ENCODE measurements around the gene RASA3.
"Not testable (repeated sequence)": the region's sequence is repeated elsewhere in the genome, so short reads cannot be mapped to it uniquely, and the experiment has no call there.

The RASA3 gene

GRCh38 chr13:114027046-114027715 is 105.2 kb downstream of the RASA3 start:
- peak; percentile 61 for DNase-seq

DNA sequence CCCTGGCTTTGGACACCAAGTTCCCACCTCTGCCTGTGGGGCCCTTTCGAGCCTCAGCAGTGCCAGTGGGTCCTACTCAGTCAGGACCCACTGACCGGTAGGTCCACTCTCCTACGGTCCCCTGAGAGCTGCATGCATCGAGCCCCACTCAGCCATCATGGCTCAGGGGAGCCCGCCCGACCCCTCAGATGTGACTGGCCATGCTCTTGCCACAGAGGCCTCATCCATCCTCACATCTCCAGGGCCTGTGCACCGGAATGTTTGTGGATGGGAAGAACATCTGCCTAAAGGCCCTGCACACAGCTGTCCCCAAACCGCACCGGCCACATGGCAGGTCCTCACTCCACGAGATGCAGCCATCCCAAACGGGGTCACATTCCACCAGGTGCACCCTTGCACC is 105.9 kb downstream of the RASA3 start:
- DNase-seq, result no peak

DNA sequence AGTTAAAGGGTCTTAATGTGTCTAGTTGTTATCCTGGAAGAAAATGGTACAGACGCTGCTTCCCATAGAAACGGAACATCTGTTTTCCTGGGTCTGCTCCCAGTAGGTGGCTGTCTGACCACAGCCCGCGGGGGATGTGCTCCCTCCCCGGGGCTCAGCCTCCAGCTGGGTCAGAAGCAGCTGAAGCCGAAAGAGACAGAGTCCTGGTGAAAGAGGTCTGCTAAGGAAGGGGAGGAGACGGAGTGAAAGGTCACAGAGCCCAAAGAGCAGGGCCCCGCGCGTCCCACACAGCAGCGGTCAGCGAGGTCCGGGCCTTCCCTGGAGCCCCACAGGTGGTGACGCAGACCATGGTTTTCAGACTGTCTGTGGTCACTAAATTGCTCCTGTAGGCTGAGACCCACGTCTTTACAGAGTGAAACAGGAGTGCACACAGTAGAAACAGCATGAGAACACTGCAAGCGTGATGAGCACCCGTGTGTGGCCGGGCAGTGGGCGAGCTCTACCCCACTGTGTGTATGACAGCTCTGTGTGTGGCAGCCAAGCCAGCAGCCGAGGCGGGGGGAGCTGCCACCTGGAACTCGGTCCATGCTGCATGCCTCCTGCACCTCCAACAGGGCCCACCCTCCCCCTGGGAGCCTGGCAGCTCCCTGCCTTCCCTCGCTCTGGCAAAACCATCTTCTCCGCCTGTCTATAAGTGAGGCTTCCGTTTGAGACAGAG is 106.5 kb downstream of the RASA3 start:
- no peak for DNase-seq

GRCh38 chr13:114025405-114025713 is 107.1 kb downstream of the RASA3 start:
- no peak for DNase-seq

- DNase-seq, result no peak
Measured at GRCh38 chr13:114024603-114025404, 107.6 kb downstream of the RASA3 start.

- no peak for DNase-seq
Measured at GRCh38 chr13:114023716-114024602, 108.5 kb downstream of the RASA3 start.

- DNase-seq, result no peak
Measured at GRCh38 chr13:114022876-114023275, 109.5 kb downstream of the RASA3 start.

- DNase-seq, result no peak
Measured at GRCh38 chr13:114022309-114022669, 110.1 kb downstream of the RASA3 start.

DNA sequence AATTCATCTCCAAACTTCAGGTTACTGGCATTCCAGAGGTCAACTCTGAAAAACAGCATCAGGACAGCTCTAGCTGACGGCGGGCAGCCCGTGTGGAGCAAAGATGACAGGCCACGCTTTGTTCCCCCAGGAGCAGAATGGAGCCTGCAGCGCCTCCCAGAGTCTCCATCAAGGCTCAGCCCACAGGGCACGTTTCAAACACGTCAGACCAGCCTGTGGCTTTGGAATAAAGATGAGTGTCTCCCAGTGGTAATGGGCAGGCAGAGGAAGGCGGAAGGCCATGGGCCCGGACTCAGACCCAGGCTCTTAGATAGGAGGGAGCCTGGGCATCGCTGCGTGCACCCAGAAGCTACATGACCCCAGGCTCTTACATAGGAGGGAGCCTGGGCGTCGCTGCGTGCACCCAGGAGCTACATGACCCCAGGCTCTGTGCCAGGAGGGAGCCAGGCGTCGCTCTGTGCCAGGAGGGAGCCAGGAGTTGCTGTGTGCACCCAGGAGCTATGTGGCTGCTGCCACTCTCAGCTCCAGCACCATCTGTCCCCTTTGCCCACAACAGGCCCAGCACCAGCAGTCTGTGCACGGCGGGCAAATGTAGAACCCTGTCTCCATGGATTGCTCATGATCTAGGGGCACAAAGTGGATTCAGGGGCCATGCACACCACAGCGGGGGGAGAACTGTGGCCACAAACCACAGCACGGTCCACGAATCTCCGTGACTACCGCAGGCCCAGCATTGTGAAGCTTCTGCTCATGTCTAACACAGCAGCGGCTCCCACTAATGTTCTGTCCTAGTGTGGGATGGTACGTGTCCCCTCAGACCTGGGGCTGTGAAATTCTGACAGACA is 110.7 kb downstream of the RASA3 start:
- no peak for DNase-seq

DNA sequence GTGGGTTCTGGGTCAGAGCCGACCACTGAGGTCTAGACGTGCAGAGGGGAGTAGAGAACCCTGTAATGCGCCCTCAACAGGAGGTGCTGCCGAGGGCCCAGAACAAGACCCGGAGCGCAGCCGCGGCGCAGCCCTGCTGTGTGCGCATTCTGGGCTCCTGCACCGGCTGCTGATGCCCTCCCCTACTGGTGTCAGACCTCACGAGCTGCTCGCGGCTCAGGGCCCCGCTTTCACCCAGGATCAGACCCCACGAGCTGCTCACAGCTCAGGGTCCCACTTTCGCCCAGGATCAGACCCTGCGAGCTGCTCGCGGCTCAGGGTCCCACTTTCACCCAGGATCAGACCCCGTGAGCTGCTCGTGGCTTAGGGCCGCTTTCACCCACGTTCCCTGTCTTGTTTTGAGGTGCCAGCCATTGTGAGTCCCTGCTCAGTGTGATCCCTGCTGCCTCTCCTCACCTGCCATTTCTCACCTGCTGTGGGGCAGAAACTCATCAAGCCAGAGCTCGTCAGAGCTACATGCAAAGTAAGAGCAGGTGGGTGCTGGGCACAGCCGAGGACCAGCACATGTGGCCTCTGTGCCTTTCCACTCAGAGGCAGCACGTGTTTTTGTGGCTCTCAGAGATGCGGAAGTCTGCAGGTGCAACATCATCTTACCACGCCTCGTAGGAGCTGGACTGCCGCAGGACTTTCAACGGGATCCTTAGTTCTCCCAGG is 111.5 kb downstream of the RASA3 start:
- no peak for DNase-seq

DNA sequence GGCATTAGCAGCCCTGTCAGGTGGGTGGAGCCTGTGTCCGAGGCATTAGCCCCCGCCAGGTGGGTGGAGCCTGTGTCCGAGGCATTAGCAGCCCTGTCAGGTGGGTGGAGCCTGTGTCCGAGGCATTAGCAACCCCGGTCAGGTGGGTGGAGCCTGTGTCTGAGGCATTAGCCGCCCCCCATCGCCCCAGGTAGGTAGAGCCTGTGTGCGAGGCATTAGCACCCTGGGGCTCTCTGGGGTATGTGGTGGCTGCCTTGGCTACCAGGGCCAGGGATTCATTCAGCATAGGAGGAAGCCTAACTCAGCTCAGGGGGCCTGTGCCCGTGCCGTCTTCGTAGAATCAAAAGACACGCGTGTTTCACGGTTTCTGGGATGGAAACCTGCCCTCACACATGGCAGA is 112.3 kb downstream of the RASA3 start:
- DNase-seq, result not testable (repeated sequence)

GRCh38 chr13:114019367-114019766 is 113.1 kb downstream of the RASA3 start:
- no peak for DNase-seq

DNA sequence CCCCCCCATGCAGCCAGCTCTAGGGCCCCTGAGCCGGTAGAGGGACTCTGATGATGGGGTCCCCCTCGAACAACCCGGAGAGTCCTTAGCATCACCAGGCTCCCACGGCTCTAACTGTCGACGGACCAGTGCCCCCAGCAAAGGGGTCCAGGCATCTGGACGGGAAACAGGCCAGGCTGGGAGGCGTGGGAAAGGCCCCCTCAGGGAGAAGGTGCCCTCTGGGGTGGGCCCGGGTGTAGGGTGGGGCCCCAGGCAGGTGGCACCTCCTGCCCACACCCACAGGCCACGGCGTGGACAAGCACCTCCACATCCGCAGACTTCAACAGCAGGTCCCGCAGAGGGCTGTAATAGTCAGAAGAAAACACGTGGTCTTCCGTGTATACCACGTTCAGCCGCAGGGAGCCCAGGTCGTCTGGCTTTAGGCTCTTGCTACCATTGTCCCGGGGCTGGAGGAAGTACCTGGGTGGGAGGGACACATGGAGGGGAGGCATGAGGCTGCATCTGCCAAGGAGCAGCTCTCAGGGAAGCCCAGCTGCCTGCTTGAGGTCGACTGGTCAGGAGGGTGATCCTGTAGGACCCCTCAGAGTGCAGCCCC is 113.9 kb downstream of the RASA3 start:
- no peak for DNase-seq

DNA sequence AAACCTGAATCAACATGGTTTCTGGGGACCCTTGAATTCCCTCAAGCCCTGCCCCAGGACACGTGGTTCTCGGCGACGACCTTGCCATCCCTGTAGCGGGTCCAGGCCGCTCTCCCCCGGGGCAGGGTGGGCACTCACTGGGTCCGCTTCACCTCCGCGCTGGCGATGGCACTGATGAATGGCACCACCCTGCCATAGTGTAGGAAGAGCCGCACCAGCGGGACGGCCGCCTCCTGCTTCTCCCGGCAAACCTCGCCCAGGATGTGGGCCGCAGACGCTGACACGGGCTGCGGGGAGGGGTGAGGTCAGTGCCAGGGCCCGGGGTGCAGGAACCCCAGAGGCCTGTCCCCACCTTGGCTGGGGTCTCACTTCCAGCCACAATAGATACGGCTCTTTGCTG is 114.5 kb downstream of the RASA3 start:
- no peak for DNase-seq

DNA sequence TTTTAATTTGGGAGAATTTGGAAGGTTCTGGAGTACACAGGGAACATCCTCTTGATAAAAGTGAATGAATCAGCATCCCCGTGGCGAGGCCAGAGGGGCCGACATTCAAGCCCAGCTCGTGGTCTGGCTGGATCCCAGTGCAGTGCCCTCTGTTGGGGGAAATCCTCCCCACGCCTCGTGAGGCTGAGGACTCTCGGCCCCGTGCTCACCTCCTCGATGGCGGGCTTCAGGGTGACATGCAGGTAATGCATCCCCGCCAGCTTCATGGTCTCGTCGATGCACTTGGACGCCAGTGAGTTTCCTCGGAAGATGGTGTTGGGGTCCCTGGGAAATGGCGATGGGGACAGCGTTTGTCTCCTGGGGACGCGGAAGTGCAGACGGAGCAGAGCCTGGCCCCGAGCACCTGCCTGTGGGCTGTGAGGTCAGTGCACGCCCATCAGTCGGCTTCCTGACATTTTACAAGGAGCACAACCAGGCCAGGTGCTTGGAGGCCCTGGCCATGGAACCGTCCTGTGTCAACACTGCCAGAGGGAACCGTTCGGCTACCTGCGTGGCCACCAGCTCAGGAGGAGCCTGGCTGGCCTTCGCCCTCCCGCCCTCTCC is 115.3 kb downstream of the RASA3 start:
- DNase-seq, result no peak

DNA sequence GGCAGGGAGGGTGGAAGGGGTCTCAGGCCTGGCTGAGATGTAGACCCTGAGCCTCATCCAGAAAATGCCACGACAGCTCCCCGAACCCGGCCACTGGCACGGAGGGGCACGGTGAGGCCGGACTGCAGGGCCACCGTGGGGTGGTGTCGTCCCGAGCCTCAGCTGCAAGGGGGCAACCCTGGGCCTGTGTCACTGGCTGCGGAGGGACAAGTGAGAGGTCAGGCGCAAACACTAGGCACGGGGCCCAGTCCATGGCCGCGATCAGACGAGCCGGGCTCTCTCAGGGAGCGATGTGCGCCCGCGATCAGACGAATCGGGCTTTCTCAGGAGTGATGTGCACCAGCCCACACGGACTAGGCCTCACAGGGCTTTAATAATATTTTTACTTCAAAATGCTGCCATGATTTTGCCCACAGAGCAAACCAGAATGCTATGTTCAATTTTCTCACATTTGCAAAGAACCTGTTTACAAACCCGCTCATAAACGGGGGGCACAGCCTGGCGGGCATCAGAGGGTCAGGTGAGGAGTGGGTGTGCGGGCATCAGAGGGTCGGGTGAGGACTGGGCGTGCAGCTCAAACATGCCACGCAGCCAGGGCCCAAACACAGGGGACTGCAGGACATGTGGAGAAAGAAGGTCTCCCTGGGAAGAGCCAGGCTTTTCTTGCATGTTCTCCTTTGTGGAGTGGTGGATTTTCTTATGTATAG is 115.9 kb downstream of the RASA3 start:
- DNase-seq, result no peak

- DNase-seq, result no peak
Measured at GRCh38 chr13:114015969-114016295, 116.5 kb downstream of the RASA3 start.

DNA sequence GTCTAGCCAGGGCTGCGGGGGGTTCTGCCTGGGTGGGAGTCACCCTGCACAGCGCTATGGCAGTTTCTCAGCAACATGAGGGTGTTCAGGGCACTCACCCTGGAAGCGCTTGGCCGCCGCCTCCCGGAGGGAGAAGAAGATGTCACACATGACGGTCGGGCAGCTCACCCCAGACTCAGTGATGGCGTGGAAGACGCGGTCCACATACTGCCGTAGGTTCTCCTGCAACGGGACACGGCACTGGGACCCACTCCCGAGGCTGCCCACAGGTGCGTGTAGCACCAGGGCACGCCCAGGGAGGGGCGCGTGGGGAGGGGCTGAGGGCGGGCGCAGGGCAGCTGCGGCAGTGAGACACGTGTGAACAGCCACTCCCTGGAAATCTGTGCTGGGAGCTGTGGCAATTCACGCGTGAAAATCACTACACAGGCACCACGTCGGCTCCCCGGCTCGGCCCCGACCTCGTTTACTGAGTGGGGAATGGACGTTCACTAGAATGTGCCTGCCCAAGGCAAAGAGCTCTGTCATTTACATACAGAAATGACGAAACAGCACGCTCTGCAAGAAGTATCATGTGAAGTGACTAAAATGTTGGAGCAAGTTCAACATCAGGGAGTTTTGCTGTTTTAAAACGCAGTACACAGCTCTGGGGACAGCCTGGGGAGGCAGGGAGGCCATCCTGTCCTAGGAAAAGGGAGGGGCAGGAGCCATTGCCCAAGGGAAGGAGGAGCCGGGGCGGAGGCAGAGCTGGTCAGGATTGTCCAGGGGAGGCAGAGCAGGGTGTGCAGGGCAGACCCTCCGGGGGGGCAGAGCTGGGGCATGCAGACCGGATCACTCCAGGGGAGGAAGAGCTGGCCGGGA is 117.1 kb downstream of the RASA3 start:
- DNase-seq, result no peak

Measured in right forelimb (tissue), 1 donor.